ENCODE results near the gene JAZF1. TPM values are rescaled to one million over a fixed set of nuclear protein-coding genes. Genes with fewer than 3 reads are reported as not detected.

The JAZF1 gene
- total RNA-seq, 1 experiment from 2014 or later = 9.1 TPM

- no peak overlapping the region for H4K91ac ChIP-seq (ENCODE audit: insufficient read length, low read depth, low read length)
- H2BK120ac ChIP-seq (ENCODE audit: low read depth, low read length, poor library complexity, severe bottlenecking) = no peak overlapping the region
- no peak overlapping the region for H4K5ac ChIP-seq (ENCODE audit: insufficient read length, low read depth, low read length)
- DNase-seq = no peak
- no peaks in the 10 kb centered on the region for H3K79me2 ChIP-seq (ENCODE audit: insufficient read depth, low read length)
- no peak overlapping the region for H3K4ac ChIP-seq (ENCODE audit: low read depth, low read length)
- H3K27me3 Mint-ChIP-seq (ENCODE audit: low read depth) = no peaks in the 10 kb centered on the region
- H3K9me3 ChIP-seq (ENCODE audit: control insufficient read depth, low read depth, low read length) = no peaks in the 10 kb centered on the region
- H2BK15ac ChIP-seq (ENCODE audit: low read depth, low read length) = no peak overlapping the region
- no peak overlapping the region for H2BK12ac ChIP-seq (ENCODE audit: insufficient read length, low read depth, low read length)
- no peak overlapping the region for H2BK5ac ChIP-seq (ENCODE audit: insufficient read length, low read length)
- no peak overlapping the region for H3K4me3 Mint-ChIP-seq
- H3K9me3 Mint-ChIP-seq = no peaks in the 10 kb centered on the region
- no peak overlapping the region for H4K8ac ChIP-seq (replicated peaks; ENCODE audit: insufficient read length, low read depth, low read length)
- H3K4me1 ChIP-seq (ENCODE audit: insufficient read depth, low read length) = no peaks in the 10 kb centered on the region
- H3K27ac ChIP-seq (ENCODE audit: insufficient read length, low read depth, low read length) = no peak overlapping the region
- H4K20me1 ChIP-seq (ENCODE audit: control insufficient read depth, insufficient read depth, insufficient read length) = no peaks in the 10 kb centered on the region
- TF ChIP-seq CTCF (conservative IDR thresholded peaks at IDR 0.05) = no peak
- no peak overlapping the region for H2BK20ac ChIP-seq (ENCODE audit: low read depth, low read length, poor library complexity, severe bottlenecking)
- no peak overlapping the region for H3K9ac ChIP-seq (ENCODE audit: extremely low read depth, insufficient read length, low read length)
- H3K27ac Mint-ChIP-seq = no peak overlapping the region
- no peaks in the 10 kb centered on the region for H3K79me1 ChIP-seq (ENCODE audit: insufficient read depth, low read depth, low read length, poor library complexity, severe bottlenecking)
- no peaks in the 10 kb centered on the region for H3K27me3 ChIP-seq (ENCODE audit: insufficient read depth, low read length)
- WGBS (ENCODE audit: extremely low coverage, insufficient read length, low lambda C conversion rate) = no CpG with 5 or more reads among the region's 2 CpGs
- no peaks in the 10 kb centered on the region for H3K23me2 ChIP-seq (ENCODE audit: insufficient read length, low read depth, low read length, poor library complexity, severe bottlenecking)
- H3K18ac ChIP-seq (ENCODE audit: insufficient read length, low read depth, low read length) = no peak overlapping the region
- no peak overlapping the region for H3T11ph ChIP-seq (ENCODE audit: low read length)
- no peak overlapping the region for H3K14ac ChIP-seq (ENCODE audit: insufficient read depth, low read length)
- H3K56ac ChIP-seq (ENCODE audit: insufficient read length, low read depth, low read length) = no peak overlapping the region
- H3K23ac ChIP-seq (ENCODE audit: insufficient read length, low read depth, low read length) = no peak overlapping the region
- no peaks in the 10 kb centered on the region for H3K36me3 Mint-ChIP-seq (ENCODE audit: insufficient read depth in 1 of 3, low read depth in 3 of 3)
- H2AFZ ChIP-seq (ENCODE audit: low read length) = no peak overlapping the region
- no peak overlapping the region for H2AK5ac ChIP-seq (ENCODE audit: insufficient read length, low read length)
- no peaks in the 10 kb centered on the region for H3K4me1 Mint-ChIP-seq
- no peak overlapping the region for H3K4me2 ChIP-seq (ENCODE audit: insufficient read depth, insufficient read length, low read length)
Measured at GRCh38 chr7:28026237-28026636, 154.4 kb downstream of the JAZF1 start.
